Esophagus squamous epithelium (tissue), 5 donors: ENCODE data around the gene CTU1. TPM values are rescaled to one million over a fixed set of nuclear protein-coding genes. Genes with fewer than 3 reads are reported as not detected.

Source experiments
- DNase-seq: peaks from one replicate; lab custom pipeline; 2025; lab: John Stamatoyannopoulos, UW
- H3K27ac ChIP-seq, 4 donors: fragments of 200-600 bp; sonication (generic); one replicate each; pipeline ENCODE4 v1.5.1; 2016 to 2019; ENCODE audit warnings: mild to moderate bottlenecking in 1 of 4
- H3K27me3 ChIP-seq, 4 donors: fragments of 200-600 bp; sonication (generic); 1 replicate in 3 of 4; 2 replicates in 1 of 4; pipeline versions ENCODE4 v1.5.1 to v1.6.0; 2017 to 2021; ENCODE audit warnings: antibody characterized with exemption in 1 of 4
- H3K36me3 ChIP-seq, 3 donors: fragments of 200-600 bp; sonication (generic); one replicate each; pipeline ENCODE4 v1.5.1; 2016 to 2019
- H3K4me1 ChIP-seq, 3 donors: fragments of 200-600 bp; sonication (generic); one replicate each; pipeline ENCODE4 v1.5.1; 2017 to 2019
- H3K4me3 ChIP-seq, 4 donors: fragments of 200-600 bp; sonication (generic); 1 replicate in 3 of 4; 2 replicates in 1 of 4; pipeline ENCODE4 v1.5.1; 2016 to 2019; ENCODE audit warnings: mild to moderate bottlenecking in 2 of 4, moderate library complexity in 1 of 4
- H3K9me3 ChIP-seq, 3 donors: fragments of 200-600 bp; sonication (generic); one replicate each; pipeline ENCODE4 v1.5.1; 2016 to 2019
- CTCF ChIP-seq, 6 experiments: fragments of 450-650 bp in 4 of 6; fragments of 200-600 bp in 2 of 6; sonication (generic) in 2 of 6; IDR thresholded peaks; one replicate each; pipeline ENCODE4 v1.5.1; 2016 to 2019; ENCODE audit warnings: antibody characterized with exemption in 6 of 6, mild to moderate bottlenecking in 4 of 6, moderate library complexity in 4 of 6
- POLR2A ChIP-seq, 4 donors: fragments of 450-650 bp; IDR thresholded peaks; one replicate each; pipeline ENCODE4 v1.6.1; 2017; ENCODE audit warnings: antibody characterized with exemption in 4 of 4, mild to moderate bottlenecking in 4 of 4, moderate library complexity in 3 of 4
- WGBS, 2 donors: methylation state at CpG; one replicate each; pipeline ENCODE4 v1.1.5; 2018; 5-methylcytosine and 5-hydroxymethylcytosine counted together
- intact Hi-C: fragments of 100-400 bp; cut with DNase I; formaldehyde crosslinking; loops from one replicate; pipeline ENCODE4 v1.15.0; 2022
- total RNA-seq, 4 donors: library from RNA; depleted of rRNA; stranded (reverse); fragments of >200 nt; gene quantifications; one replicate each; pipeline ENCODE4 v1.1.0, GENCODE V29; 2016
- donor health status: DM: yes; HTN: yes; CAD: no.

The CTU1 gene
- total RNA-seq, 4 donors from 2014 or later, result 10.8 to 18.6 (median 13.5) TPM

- intact Hi-C loops, result no loop called here
- H3K27me3 ChIP-seq, result peaks cover 0 to 63% (median 0%) of the 10 kb centered on the region in 4 donors
- no peak for DNase-seq
- no peaks in the 10 kb centered on the region for H3K9me3 ChIP-seq
- H3K27ac ChIP-seq, result peak within 1 kb of the TSS in 2 of 4 donors; percentile 42 to 67
- 74% methylated on average over 10 of the region's 14 CpGs; no CpG with 5 or more reads in 1 of the 2 donors for WGBS, 2 donors
- H3K4me3 ChIP-seq, result no peak within 1 kb of the TSS
- H3K36me3 ChIP-seq, result no peaks in the 10 kb centered on the region
- no peaks in the 10 kb centered on the region for H3K4me1 ChIP-seq
- TF ChIP-seq POLR2A (IDR thresholded peaks at IDR 0.05) (peak in 1 of 4 donors; percentile 41), CTCF (IDR thresholded peaks at IDR 0.05) (no peak)
Measured at GRCh38 chr19:51142119-51142518, 33.9 kb upstream of the CTU1 start, which contains the start of gene SIGLEC7. Gene SIGLEC7 (plus strand): TSS chr19:51142301. CDS start chr19:51142370, 69 bp downstream.

GRCh38 chr19:51141181-51141580 is 33.0 kb upstream of the CTU1 start:
- Histone ChIP-seq H3K27ac (peak overlapping the region in 1 of 4 donors; percentile 67), H3K27me3 (peaks cover 0 to 65% (median 0%) of the 10 kb centered on the region in 4 donors), H3K9me3 (no peaks in the 10 kb centered on the region), H3K4me3 (no peak overlapping the region), H3K4me1 (no peaks in the 10 kb centered on the region), H3K36me3 (no peaks in the 10 kb centered on the region)
- DNase-seq, result no peak
- 40 to 75% methylated on average over 1 to 6 of the region's 6 CpGs for WGBS, 2 donors
- TF ChIP-seq POLR2A (IDR thresholded peaks at IDR 0.05) (no peak), CTCF (IDR thresholded peaks at IDR 0.05) (no peak)
- intact Hi-C loops, result no loop called here

GRCh38 chr19:51140441-51140840 is 32.2 kb upstream of the CTU1 start:
- TF ChIP-seq CTCF (IDR thresholded peaks at IDR 0.05), result no peak
- no peak for TF ChIP-seq POLR2A (IDR thresholded peaks at IDR 0.05)
- H3K36me3 ChIP-seq, result no peaks in the 10 kb centered on the region
- intact Hi-C loops, result no loop called here
- no peak overlapping the region for H3K4me3 ChIP-seq
- no peak overlapping the region for H3K27ac ChIP-seq
- peaks cover 0 to 65% (median 0%) of the 10 kb centered on the region in 4 donors for H3K27me3 ChIP-seq
- no peaks in the 10 kb centered on the region for H3K9me3 ChIP-seq
- no peaks in the 10 kb centered on the region for H3K4me1 ChIP-seq
- 29 to 30% methylated on average over 5 to 6 of the region's 6 CpGs for WGBS, 2 donors
- DNase-seq, result no peak

- Histone ChIP-seq H3K9me3 (no peaks in the 10 kb centered on the region), H3K4me3 (no peak overlapping the region), H3K27me3 (peaks cover 0 to 65% (median 0%) of the 10 kb centered on the region in 4 donors), H3K36me3 (no peaks in the 10 kb centered on the region), H3K4me1 (no peaks in the 10 kb centered on the region), H3K27ac (peak overlapping the region in 2 of 4 donors; percentile 45 to 48)
- intact Hi-C loops, result no loop called here
- TF ChIP-seq CTCF (IDR thresholded peaks at IDR 0.05) (no peak), POLR2A (IDR thresholded peaks at IDR 0.05) (no peak)
- WGBS, 2 donors, result 58 to 59% methylated on average over 4 of the region's 4 CpGs
- no peak for DNase-seq
Measured at GRCh38 chr19:51139299-51140014, 31.2 kb upstream of the CTU1 start.

GRCh38 chr19:51138549-51138979 is 30.4 kb upstream of the CTU1 start:
- H3K9me3 ChIP-seq, result no peaks in the 10 kb centered on the region
- TF ChIP-seq POLR2A (IDR thresholded peaks at IDR 0.05), result no peak
- no peak for TF ChIP-seq CTCF (IDR thresholded peaks at IDR 0.05)
- H3K36me3 ChIP-seq, result no peaks in the 10 kb centered on the region
- no peak for DNase-seq
- H3K4me1 ChIP-seq, result no peaks in the 10 kb centered on the region
- H3K27me3 ChIP-seq, result peaks cover 0 to 57% (median 0%) of the 10 kb centered on the region in 4 donors
- H3K27ac ChIP-seq, result peak overlapping the region in 2 of 4 donors; percentile 45 to 48
- WGBS, 2 donors, result 53% methylated on average over 3 of the region's 6 CpGs; no CpG with 5 or more reads in 1 of the 2 donors
- intact Hi-C loops, result no loop called here
- H3K4me3 ChIP-seq, result no peak overlapping the region
